HepG2 (cell line): ENCODE measurements around the gene ZCCHC3. TPM values are rescaled to one million over a fixed set of nuclear protein-coding genes. Genes with fewer than 3 reads are reported as not detected.
A peak's percentile ranks its signal among the peaks of the same experiment; 100 is the strongest.

Experiments used
- GATAD1 ChIP-seq: IDR thresholded peaks from 2 replicates; pipeline ENCODE4 v1.6.1; 2016; ENCODE audit warnings: missing genetic modification reagents, missing compliant biosample characterization
- MED1 ChIP-seq: sonication (generic); formaldehyde crosslinking; IDR thresholded peaks from 2 replicates; pipeline ENCODE4 v1.4.0; 2020; ENCODE audit warnings: missing genetic modification reagents
- MYC ChIP-seq: sonication (generic); formaldehyde crosslinking; IDR thresholded peaks from 2 replicates; pipeline ENCODE4 v1.9.0; 2021; ENCODE audit warnings: missing genetic modification reagents, borderline replicate concordance
- POLR2G ChIP-seq: fragments of 200-400 bp; formaldehyde crosslinking; IDR thresholded peaks from 2 replicates; pipeline ENCODE4 v1.6.1; 2018; ENCODE audit warnings: mild to moderate bottlenecking, low read depth, low read length, moderate library complexity
- RELA ChIP-seq: sonication (generic); formaldehyde crosslinking; IDR thresholded peaks from 2 replicates; pipeline ENCODE4 v1.4.0; 2020; ENCODE audit warnings: missing genetic modification reagents
- SRF ChIP-seq: IDR thresholded peaks from 2 replicates; pipeline ENCODE4 v1.6.1; 2011; ENCODE audit warnings: mild to moderate bottlenecking, low read depth, low read length, moderate library complexity
- ZNF235 ChIP-seq: sonication (generic); formaldehyde crosslinking; IDR thresholded peaks from 2 replicates; pipeline ENCODE4 v1.8.1; 2023; ENCODE audit warnings: mild to moderate bottlenecking, missing genetic modification reagents, borderline replicate concordance
- ZNF337 ChIP-seq: sonication (generic); formaldehyde crosslinking; IDR thresholded peaks from 2 replicates; pipeline ENCODE4 v1.5.1; 2020; ENCODE audit warnings: missing genetic modification reagents, low read depth, mild to moderate bottlenecking, borderline replicate concordance
- ZNF33A ChIP-seq: sonication (generic); formaldehyde crosslinking; IDR thresholded peaks from 2 replicates; pipeline ENCODE4 v1.5.1; 2020; ENCODE audit warnings: missing genetic modification reagents, mild to moderate bottlenecking, moderate library complexity, borderline replicate concordance
- ZNF382 ChIP-seq: sonication (generic); formaldehyde crosslinking; IDR thresholded peaks from 2 replicates; pipeline ENCODE4 v1.5.0; 2020; ENCODE audit warnings: missing genetic modification reagents, mild to moderate bottlenecking, borderline replicate concordance
- ZNF546 ChIP-seq: sonication (generic); formaldehyde crosslinking; conservative IDR thresholded peaks from 2 replicates; pipeline ENCODE4 v1.8.1; 2023; ENCODE audit warnings: mild to moderate bottlenecking, missing genetic modification reagents
- ZNF556 ChIP-seq: sonication (generic); formaldehyde crosslinking; IDR thresholded peaks from 2 replicates; pipeline ENCODE4 v1.4.0; 2020; ENCODE audit warnings: mild to moderate bottlenecking, missing genetic modification reagents, borderline replicate concordance
- polyA plus RNA-seq, 8 experiments: library from polyadenylated mRNA; depleted of rRNA in 3 of 8; stranded (reverse) in 7 of 8; unstranded in 1 of 8; fragments of >200 nt; fragmentation: Illumina TruSeq in 4 of 8; extraction: Trizol in 4 of 8; gene quantifications; 2 replicates each; pipeline versions ENCODE4 v1.2.1 to v1.2.3, GENCODE V29; 2011 to 2016; ENCODE audit warnings: low read depth in 4 of 8, missing spikeins in 1 of 8, mixed read lengths in 1 of 8; ENCODE audit not compliant: insufficient read depth in 1 of 8
- total RNA-seq, 5 experiments: library from RNA; depleted of rRNA; stranded (reverse); fragments of >200 nt; fragmentation: Illumina TruSeq; extraction: Trizol; gene quantifications; 2 replicates each; pipeline ENCODE4 v1.2.3, GENCODE V29; 2016; ENCODE audit warnings: low read depth in 1 of 5
- TF ChIP-seq, protein P1 (sequence below): sonication (generic); formaldehyde crosslinking; IDR thresholded peaks from 2 replicates; pipeline ENCODE4 v1.5.0; 2020; ENCODE audit warnings: mild to moderate bottlenecking, missing genetic modification reagents
- TF ChIP-seq, protein P2 (sequence below): sonication (generic); formaldehyde crosslinking; IDR thresholded peaks from 2 replicates; pipeline ENCODE4 v1.4.0; 2020; ENCODE audit warnings: mild to moderate bottlenecking, low read depth, missing genetic modification reagents
- TF ChIP-seq, protein P3 (sequence below): sonication (generic); formaldehyde crosslinking; IDR thresholded peaks from 2 replicates; pipeline ENCODE4 v1.4.0; 2020; ENCODE audit warnings: missing genetic modification reagents, borderline replicate concordance
- TF ChIP-seq, protein P4 (sequence below): sonication (generic); formaldehyde crosslinking; IDR thresholded peaks from 2 replicates; pipeline ENCODE4 v1.9.0; 2022; ENCODE audit warnings: missing genetic modification reagents, mild to moderate bottlenecking, borderline replicate concordance
- TF ChIP-seq, protein P5 (sequence below): sonication (generic); formaldehyde crosslinking; IDR thresholded peaks from 2 replicates; pipeline ENCODE4 v1.5.1; 2020; ENCODE audit warnings: missing genetic modification reagents, mild to moderate bottlenecking, borderline replicate concordance

ZCCHC3 gene
- total and polyA plus RNA-seq, 2 of the 13 experiments (the other 11 are each of a cell fraction or from before 2014, with no cell fraction given), result 46.6 to 63.0 TPM

DNA sequence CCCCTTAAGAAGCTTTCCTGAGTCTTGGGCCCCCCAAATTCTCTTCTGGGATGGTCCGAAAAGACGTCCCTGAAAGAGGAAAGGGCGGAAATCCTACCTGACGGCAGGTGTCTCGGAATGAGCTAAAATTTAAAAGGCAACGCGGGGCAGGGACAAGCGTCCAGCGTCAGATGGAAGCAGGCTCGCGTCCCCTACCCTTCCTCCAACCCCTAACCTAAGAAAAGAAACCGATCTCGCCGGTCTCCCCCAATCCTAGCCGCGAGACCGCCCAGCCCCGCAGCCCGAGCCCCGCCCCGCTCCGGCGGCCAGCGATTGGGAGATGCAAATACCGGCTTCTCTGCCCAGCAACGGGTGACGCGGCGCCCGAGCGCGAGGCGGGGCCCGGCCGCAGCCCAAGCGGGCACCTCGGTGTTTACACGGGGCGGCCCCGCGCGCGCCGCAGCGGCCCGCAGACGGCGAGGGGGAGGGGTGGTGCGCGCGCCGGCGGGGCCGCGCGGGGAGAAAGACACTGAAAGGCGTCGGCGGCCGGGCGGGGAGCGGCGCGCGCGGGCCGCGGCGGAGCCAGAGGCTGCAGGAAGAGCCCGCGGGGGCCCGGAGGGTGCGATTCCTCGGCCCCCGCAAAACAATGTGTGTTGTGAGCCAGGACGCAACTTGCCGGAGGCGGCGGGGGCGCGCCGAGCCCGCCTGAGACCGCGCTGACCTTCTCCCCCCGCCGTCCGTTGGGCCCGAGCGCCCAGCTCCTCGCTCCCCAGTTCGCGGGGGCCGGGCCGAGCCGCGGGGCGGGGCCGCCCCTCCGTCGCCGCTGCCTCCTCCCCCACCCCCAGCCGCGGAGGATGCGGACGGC is 27.9 kb downstream of the ZCCHC3 start, which contains the start of gene SOX12 (continued):
- TF ChIP-seq, protein P1, sequence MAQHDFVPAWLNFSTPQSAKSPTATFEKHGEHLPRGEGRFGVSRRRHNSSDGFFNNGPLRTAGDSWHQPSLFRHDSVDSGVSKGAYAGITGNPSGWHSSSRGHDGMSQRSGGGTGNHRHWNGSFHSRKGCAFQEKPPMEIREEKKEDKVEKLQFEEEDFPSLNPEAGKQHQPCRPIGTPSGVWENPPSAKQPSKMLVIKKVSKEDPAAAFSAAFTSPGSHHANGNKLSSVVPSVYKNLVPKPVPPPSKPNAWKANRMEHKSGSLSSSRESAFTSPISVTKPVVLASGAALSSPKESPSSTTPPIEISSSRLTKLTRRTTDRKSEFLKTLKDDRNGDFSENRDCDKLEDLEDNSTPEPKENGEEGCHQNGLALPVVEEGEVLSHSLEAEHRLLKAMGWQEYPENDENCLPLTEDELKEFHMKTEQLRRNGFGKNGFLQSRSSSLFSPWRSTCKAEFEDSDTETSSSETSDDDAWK (CRISPR knock-in tag), result no peak
- TF ChIP-seq POLR2G (peak; percentile 91), RELA (CRISPR knock-in tag) (peak; percentile 33; the same call in 1 of the 2 replicates), SRF (no peak), MYC (peak; percentile 78; the same call in 1 of the 2 replicates), ZNF546 (CRISPR knock-in tag) (no peak), ZNF556 (CRISPR knock-in tag) (no peak), MED1 (CRISPR knock-in tag) (peak; percentile 78), ZNF235 (CRISPR knock-in tag) (no peak), ZNF33A (CRISPR knock-in tag) (no peak), ZNF337 (CRISPR knock-in tag) (no peak), ZNF382 (CRISPR knock-in tag) (no peak), GATAD1 (CRISPR knock-in tag) (peak; percentile 40; the same call in 1 of the 2 replicates)
- TF ChIP-seq, protein P2, sequence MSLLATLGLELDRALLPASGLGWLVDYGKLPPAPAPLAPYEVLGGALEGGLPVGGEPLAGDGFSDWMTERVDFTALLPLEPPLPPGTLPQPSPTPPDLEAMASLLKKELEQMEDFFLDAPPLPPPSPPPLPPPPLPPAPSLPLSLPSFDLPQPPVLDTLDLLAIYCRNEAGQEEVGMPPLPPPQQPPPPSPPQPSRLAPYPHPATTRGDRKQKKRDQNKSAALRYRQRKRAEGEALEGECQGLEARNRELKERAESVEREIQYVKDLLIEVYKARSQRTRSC (CRISPR knock-in tag), result no peak
- TF ChIP-seq, protein P3, sequence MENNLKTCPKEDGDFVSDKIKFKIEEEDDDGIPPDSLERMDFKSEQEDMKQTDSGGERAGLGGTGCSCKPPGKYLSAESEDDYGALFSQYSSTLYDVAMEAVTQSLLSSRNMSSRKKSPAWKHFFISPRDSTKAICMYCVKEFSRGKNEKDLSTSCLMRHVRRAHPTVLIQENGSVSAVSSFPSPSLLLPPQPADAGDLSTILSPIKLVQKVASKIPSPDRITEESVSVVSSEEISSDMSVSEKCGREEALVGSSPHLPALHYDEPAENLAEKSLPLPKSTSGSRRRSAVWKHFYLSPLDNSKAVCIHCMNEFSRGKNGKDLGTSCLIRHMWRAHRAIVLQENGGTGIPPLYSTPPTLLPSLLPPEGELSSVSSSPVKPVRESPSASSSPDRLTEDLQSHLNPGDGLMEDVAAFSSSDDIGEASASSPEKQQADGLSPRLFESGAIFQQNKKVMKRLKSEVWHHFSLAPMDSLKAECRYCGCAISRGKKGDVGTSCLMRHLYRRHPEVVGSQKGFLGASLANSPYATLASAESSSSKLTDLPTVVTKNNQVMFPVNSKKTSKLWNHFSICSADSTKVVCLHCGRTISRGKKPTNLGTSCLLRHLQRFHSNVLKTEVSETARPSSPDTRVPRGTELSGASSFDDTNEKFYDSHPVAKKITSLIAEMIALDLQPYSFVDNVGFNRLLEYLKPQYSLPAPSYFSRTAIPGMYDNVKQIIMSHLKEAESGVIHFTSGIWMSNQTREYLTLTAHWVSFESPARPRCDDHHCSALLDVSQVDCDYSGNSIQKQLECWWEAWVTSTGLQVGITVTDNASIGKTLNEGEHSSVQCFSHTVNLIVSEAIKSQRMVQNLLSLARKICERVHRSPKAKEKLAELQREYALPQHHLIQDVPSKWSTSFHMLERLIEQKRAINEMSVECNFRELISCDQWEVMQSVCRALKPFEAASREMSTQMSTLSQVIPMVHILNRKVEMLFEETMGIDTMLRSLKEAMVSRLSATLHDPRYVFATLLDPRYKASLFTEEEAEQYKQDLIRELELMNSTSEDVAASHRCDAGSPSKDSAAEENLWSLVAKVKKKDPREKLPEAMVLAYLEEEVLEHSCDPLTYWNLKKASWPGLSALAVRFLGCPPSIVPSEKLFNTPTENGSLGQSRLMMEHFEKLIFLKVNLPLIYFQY, result peak; percentile 77
- TF ChIP-seq, protein P4, sequence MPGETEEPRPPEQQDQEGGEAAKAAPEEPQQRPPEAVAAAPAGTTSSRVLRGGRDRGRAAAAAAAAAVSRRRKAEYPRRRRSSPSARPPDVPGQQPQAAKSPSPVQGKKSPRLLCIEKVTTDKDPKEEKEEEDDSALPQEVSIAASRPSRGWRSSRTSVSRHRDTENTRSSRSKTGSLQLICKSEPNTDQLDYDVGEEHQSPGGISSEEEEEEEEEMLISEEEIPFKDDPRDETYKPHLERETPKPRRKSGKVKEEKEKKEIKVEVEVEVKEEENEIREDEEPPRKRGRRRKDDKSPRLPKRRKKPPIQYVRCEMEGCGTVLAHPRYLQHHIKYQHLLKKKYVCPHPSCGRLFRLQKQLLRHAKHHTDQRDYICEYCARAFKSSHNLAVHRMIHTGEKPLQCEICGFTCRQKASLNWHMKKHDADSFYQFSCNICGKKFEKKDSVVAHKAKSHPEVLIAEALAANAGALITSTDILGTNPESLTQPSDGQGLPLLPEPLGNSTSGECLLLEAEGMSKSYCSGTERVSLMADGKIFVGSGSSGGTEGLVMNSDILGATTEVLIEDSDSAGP (CRISPR knock-in tag), result no peak; the same call in 1 of the 2 replicates
- TF ChIP-seq, protein P5, sequence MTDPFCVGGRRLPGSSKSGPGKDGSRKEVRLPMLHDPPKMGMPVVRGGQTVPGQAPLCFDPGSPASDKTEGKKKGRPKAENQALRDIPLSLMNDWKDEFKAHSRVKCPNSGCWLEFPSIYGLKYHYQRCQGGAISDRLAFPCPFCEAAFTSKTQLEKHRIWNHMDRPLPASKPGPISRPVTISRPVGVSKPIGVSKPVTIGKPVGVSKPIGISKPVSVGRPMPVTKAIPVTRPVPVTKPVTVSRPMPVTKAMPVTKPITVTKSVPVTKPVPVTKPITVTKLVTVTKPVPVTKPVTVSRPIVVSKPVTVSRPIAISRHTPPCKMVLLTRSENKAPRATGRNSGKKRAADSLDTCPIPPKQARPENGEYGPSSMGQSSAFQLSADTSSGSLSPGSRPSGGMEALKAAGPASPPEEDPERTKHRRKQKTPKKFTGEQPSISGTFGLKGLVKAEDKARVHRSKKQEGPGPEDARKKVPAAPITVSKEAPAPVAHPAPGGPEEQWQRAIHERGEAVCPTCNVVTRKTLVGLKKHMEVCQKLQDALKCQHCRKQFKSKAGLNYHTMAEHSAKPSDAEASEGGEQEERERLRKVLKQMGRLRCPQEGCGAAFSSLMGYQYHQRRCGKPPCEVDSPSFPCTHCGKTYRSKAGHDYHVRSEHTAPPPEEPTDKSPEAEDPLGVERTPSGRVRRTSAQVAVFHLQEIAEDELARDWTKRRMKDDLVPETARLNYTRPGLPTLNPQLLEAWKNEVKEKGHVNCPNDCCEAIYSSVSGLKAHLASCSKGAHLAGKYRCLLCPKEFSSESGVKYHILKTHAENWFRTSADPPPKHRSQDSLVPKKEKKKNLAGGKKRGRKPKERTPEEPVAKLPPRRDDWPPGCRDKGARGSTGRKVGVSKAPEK, result no peak; the same call in 1 of the 2 replicates
